KBM-7 (cell line): Measurements from ENCODE around the gene TBC1D28.
"Not testable (repeated sequence)": the region's sequence is repeated elsewhere in the genome, so short reads cannot be mapped to it uniquely, and the experiment has no call there.

Source experiments
- DNase-seq: peaks from one replicate; pipeline ENCODE4 v3.0.0-alpha.2; 2015
- in situ Hi-C: fragments of 300-500 bp; cut with MboI; formaldehyde crosslinking; loops from 2 replicates; pipeline ENCODE4 v1.14.3; 2020; ENCODE audit warnings: low sequenced_read_pairs, low pct_unique_long_range_greater_than_20kb, mixed read lengths

The TBC1D28 gene

DNA sequence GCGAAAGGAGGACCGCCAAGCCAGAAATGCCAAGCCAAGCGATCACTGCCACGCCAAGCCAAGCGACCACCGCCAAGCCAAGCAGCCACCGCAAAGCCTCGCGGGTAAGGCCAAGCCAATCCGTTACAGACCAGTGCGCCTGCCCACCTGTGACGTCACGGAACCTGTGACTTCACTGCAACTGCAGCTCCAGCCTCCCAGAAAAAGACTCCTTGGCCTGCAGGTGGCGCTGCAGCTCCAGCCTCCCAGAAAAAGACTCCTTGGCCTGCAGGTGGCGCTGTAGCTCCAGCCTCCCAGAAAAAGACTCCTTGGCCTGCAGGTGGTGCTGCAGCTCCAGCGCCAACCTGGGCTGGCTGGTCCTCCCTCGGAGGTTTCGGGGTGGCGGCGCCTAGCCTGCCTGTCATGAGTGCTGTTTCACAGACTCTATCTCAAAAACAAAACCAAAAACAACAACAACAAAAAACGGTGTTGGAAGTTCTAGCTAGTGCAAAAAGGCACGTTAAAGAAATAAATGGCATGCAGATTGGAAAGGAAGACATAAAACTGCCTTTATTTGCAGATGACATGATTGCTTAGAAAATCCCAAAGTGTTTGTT is 18.6 kb downstream of the TBC1D28 start:
- DNase-seq, result peak; percentile 92
- in situ Hi-C loops, result not testable (repeated sequence)

DNA sequence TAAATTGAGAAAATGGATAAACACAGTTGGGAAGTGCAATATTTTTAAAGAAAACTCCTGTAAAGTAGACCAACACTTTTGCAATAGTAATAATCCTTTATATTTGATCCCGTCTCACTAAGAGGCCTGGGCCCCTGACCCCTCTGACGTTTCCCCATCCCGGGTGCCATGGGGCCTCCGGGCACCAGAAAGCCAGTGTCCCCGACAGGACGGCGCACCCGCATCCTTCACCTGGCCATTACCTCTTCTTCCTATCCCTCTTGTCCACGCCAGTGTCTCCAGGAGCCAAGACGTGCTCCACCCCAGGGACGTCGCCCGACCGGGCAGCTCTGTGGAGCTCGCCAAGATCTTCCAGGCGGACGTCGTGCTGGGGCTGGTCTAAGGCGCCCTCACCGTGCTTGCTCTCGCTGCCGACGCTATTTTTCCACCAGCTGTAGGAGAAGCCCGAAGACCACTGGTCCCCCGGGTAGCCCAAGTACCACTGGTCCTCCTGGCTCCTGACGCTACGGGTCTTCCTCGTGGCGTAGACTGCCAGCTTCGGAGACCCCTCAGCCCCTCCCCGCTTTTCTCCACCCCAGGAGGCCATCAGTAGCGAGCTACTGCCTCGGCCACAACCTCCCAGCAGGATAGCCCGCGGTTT is 19.2 kb downstream of the TBC1D28 start:
- DNase-seq, result peak; percentile 52
- in situ Hi-C loops, result not testable (repeated sequence)

DNA sequence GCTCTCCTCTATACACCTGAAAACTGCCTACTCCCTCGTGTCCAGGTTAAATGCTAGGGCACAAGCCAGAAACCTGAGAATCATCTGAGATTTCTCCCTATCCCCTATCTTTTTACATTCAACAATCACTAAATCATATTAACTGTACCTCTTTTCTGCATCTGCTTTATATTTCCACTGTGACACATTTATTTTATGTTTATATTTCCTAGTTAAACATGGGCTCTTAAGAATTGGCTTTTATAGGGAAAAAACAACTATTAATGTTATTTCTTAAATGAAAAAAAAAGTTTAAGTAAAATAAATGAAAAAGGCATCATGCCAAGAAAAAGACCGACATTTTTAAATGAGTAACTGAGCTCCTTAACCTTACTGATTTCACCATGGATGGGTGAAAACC is 26.6 kb downstream of the TBC1D28 start:
- DNase-seq, result not testable (repeated sequence)

DNA sequence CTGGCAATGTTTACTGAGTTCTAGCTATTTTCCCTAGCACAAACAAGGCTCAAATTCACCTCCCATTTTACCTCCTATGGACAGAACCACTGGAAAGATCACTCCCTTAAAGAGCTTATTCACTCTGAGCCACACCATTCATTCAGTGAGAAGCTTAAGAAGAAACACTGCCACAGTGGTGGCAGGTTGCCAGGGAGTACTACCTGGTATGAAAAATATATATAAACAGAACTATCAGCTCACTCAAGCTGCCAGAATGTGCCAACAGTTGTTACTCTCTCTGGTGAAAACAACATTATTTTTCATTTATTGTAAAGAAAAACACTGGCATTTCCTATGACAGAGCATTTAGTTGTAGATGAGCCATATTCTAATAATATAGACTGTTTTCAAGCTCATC is 31.2 kb downstream of the TBC1D28 start:
- in situ Hi-C loops, result not testable (repeated sequence)

More for the DNA sequence above, 26.6 kb downstream of the TBC1D28 start:
- in situ Hi-C loops, result not testable (repeated sequence)

DNA sequence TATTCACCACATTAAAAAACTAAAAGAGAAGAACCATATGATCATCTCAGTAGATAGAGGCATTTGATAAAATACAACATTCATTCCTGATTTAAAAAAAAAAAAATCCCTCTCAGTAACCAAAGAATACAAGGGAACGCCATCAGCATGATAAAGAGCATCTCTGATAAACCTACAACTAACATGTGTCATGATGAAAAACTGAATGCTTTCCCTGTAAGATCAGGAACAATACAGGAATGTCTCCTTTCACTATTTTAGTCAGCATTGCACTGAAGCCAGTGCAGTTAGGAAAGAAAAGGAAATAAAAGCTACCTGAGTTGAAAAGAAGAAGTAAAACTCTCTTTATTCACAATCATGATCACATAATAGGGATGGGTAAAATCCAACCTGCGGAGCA is 51.1 kb downstream of the TBC1D28 start:
- in situ Hi-C loops, DNase-seq: not testable (repeated sequence)

More for the DNA sequence above, 31.2 kb downstream of the TBC1D28 start:
- DNase-seq, result not testable (repeated sequence)
